ENCODE measurements around the gene ZNF576.

ZNF576 gene

GRCh38 chr19:43591904-43592772 is 4.3 kb upstream of the ZNF576 start:
- TF ChIP-seq SIN3A (IDR thresholded peaks at IDR 0.05; ENCODE audit: borderline replicate concordance, insufficient read depth, low read length) (no peak), TAF1 (IDR thresholded peaks at IDR 0.05; ENCODE audit: borderline replicate concordance, insufficient read depth, low read length) (no peak), REST (IDR thresholded peaks at IDR 0.05; ENCODE audit: insufficient read depth in 1 of 2, low read depth in 2 of 2, low read length in 2 of 2) (no peak), POLR2AphosphoS5 (IDR thresholded peaks at IDR 0.05; ENCODE audit: low read depth, low read length) (no peak), FOXP2 (optimal IDR thresholded peaks at IDR 0.05; ENCODE audit: borderline replicate concordance, extremely low read depth, extremely low read length, insufficient read depth) (no peak)

- TF ChIP-seq POLR2AphosphoS5 (IDR thresholded peaks at IDR 0.05; ENCODE audit: low read depth, low read length) (no peak), SIN3A (IDR thresholded peaks at IDR 0.05; ENCODE audit: borderline replicate concordance, insufficient read depth, low read length) (no peak), TAF1 (IDR thresholded peaks at IDR 0.05; ENCODE audit: borderline replicate concordance, insufficient read depth, low read length) (no peak)
These were observed 3.5 kb upstream of the ZNF576 start for GRCh38 chr19:43592800-43593350.

- no peak for TF ChIP-seq REST (IDR thresholded peaks at IDR 0.05; ENCODE audit: insufficient read depth in 1 of 2, low read depth in 2 of 2, low read length in 2 of 2)
- TF ChIP-seq TAF1 (IDR thresholded peaks at IDR 0.05; ENCODE audit: borderline replicate concordance, insufficient read depth, low read length) = no peak
- no peak for TF ChIP-seq POLR2AphosphoS5 (IDR thresholded peaks at IDR 0.05; ENCODE audit: low read depth, low read length)
- no peak for TF ChIP-seq FOXP2 (optimal IDR thresholded peaks at IDR 0.05; ENCODE audit: borderline replicate concordance, extremely low read depth, extremely low read length, insufficient read depth)
- TF ChIP-seq SIN3A (IDR thresholded peaks at IDR 0.05; ENCODE audit: borderline replicate concordance, insufficient read depth, low read length) = no peak
These were observed 2.2 kb upstream of the ZNF576 start for GRCh38 chr19:43594081-43594697.

GRCh38 chr19:43594710-43595604 is 1.4 kb upstream of the ZNF576 start:
- TF ChIP-seq FOXP2 (optimal IDR thresholded peaks at IDR 0.05; ENCODE audit: borderline replicate concordance, extremely low read depth, extremely low read length, insufficient read depth) (peak; percentile 44), POLR2AphosphoS5 (IDR thresholded peaks at IDR 0.05; ENCODE audit: low read depth, low read length) (no peak), SIN3A (IDR thresholded peaks at IDR 0.05; ENCODE audit: borderline replicate concordance, insufficient read depth, low read length) (no peak; the same call in 1 of the 2 replicates)

GRCh38 chr19:43595605-43595998 is 793 bp upstream of the ZNF576 start:
- TF ChIP-seq POLR2AphosphoS5 (IDR thresholded peaks at IDR 0.05; ENCODE audit: low read depth, low read length) (no peak), REST (IDR thresholded peaks at IDR 0.05; ENCODE audit: insufficient read depth in 1 of 2, low read depth in 2 of 2, low read length in 2 of 2) (no peak), SIN3A (IDR thresholded peaks at IDR 0.05; ENCODE audit: borderline replicate concordance, insufficient read depth, low read length) (no peak), FOXP2 (optimal IDR thresholded peaks at IDR 0.05; ENCODE audit: borderline replicate concordance, extremely low read depth, extremely low read length, insufficient read depth) (no peak), TAF1 (IDR thresholded peaks at IDR 0.05; ENCODE audit: borderline replicate concordance, insufficient read depth, low read length) (no peak)
